GM12875 (cell line): ENCODE data around the gene ZNF275.
A peak's percentile ranks its signal among the peaks of the same experiment; 100 is the strongest.

Experiments used
- H3K4me3 ChIP-seq: one replicate; pipeline ENCODE4 v1.5.1; 2011; ENCODE audit warnings: low read depth, low read length, control low read depth
- CTCF ChIP-seq: IDR thresholded peaks from 2 replicates; pipeline ENCODE4 v1.5.1; 2011; ENCODE audit warnings: low read depth, mild to moderate bottlenecking, control low read depth, inconsistent platforms, low read length, moderate library complexity, borderline replicate concordance; ENCODE audit not compliant: insufficient read depth

Gene ZNF275

GRCh38 chrX:153400146-153401132 is 66.5 kb downstream of the ZNF275 start:
- TF ChIP-seq CTCF, result peak; percentile 96
- no peak overlapping the region for H3K4me3 ChIP-seq

GRCh38 chrX:153401133-153401764 is 67.3 kb downstream of the ZNF275 start, which contains the start of gene PNMA6E:
PNMA6E (minus strand) TSS chrX:153401350; CDS start chrX:153398849, 2,501 bp downstream.
- no peak for TF ChIP-seq CTCF
- H3K4me3 ChIP-seq, result no peak within 1 kb of the TSS
